Fibroblast of peridontal ligament (primary cell): Measurements from ENCODE around the gene MAD1L1.

Experiments
- DNase-seq: peaks from one replicate; pipeline ENCODE4 v3.0.0-alpha.2; 2010; ENCODE audit errors: extremely low read depth

Gene MAD1L1

GRCh38 chr7:1899951-1900762 lies 332.6 kb downstream of the MAD1L1 start:
- DNase-seq, result no peak

GRCh38 chr7:1899196-1899595 lies 333.5 kb downstream of the MAD1L1 start:
- peak; percentile 84 for DNase-seq

- no peak for DNase-seq
These were observed 334.0 kb downstream of the MAD1L1 start for GRCh38 chr7:1898628-1899185.

- DNase-seq, result no peak
These were observed 334.7 kb downstream of the MAD1L1 start for GRCh38 chr7:1897861-1898627.

- no peak for DNase-seq
These were observed 335.5 kb downstream of the MAD1L1 start for GRCh38 chr7:1897076-1897860.

GRCh38 chr7:1895664-1896515 lies 336.9 kb downstream of the MAD1L1 start:
- no peak for DNase-seq

GRCh38 chr7:1894906-1895663 lies 337.7 kb downstream of the MAD1L1 start:
- no peak for DNase-seq

GRCh38 chr7:1894313-1894900 lies 338.3 kb downstream of the MAD1L1 start:
- DNase-seq, result no peak

GRCh38 chr7:1893451-1893850 lies 339.3 kb downstream of the MAD1L1 start:
- DNase-seq, result no peak

GRCh38 chr7:1893036-1893435 lies 339.7 kb downstream of the MAD1L1 start:
- peak; percentile 10 for DNase-seq

GRCh38 chr7:1892011-1892965 lies 340.5 kb downstream of the MAD1L1 start:
- DNase-seq, result no peak

- no peak for DNase-seq
These were observed 342.2 kb downstream of the MAD1L1 start for GRCh38 chr7:1890289-1891235.

GRCh38 chr7:1889556-1890181 lies 343.1 kb downstream of the MAD1L1 start:
- peak; percentile 15 for DNase-seq

GRCh38 chr7:1889091-1889490 lies 343.7 kb downstream of the MAD1L1 start:
- no peak for DNase-seq

GRCh38 chr7:1888425-1888824 lies 344.3 kb downstream of the MAD1L1 start:
- no peak for DNase-seq

GRCh38 chr7:1887251-1887650 lies 345.5 kb downstream of the MAD1L1 start:
- no peak for DNase-seq
